ENCODE results near the gene GNAT3.

GNAT3 gene

GRCh38 chr7:80415114-80415513 lies 96.8 kb downstream of the GNAT3 start:
- no peak for DNase-seq

GRCh38 chr7:80414331-80414730 lies 97.5 kb downstream of the GNAT3 start:
- DNase-seq = no peak

- no peak for DNase-seq
Measured at GRCh38 chr7:80413383-80413945, 98.4 kb downstream of the GNAT3 start.

- no peak for DNase-seq
Measured at GRCh38 chr7:80412842-80413241, 99.0 kb downstream of the GNAT3 start.

GRCh38 chr7:80411621-80412020 lies 100.2 kb downstream of the GNAT3 start:
- no peak for DNase-seq

DNA sequence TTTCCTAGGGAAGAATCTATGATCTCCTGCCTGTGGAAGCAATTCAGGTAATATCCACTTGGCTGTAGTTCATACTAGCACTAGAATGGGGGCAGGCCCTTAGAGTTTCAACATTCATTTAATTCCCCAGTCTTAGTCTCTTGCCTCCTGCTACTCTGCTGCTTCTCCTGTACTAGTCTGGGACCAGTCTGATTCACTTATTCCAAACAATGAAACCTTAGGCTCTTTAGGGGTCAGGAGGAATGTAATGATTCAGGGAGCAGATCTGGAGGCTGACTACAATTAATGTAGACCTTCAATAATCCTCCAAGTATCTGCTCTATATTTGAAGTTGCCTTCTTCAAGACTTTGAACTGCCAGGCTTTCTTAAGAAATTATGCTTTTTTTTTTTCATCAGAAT lies 101.8 kb downstream of the GNAT3 start:
- DNase-seq = no peak
